GM19468 (cell line): ENCODE measurements around the gene KMT2D.
"Not testable (repeated sequence)": the region's sequence is repeated elsewhere in the genome, so short reads cannot be mapped to it uniquely, and the experiment has no call there.

ENCODE experiments used
- ATAC-seq: cut with Tn5 transposase; IDR thresholded peaks from one replicate; pipeline ENCODE4 v1.9.1; 2021; ENCODE audit warnings: mild to moderate bottlenecking, moderate library complexity, moderate number of reproducible peaks; ENCODE audit not compliant: unreplicated experiment; ENCODE audit errors: extremely low read depth

Gene KMT2D

DNA sequence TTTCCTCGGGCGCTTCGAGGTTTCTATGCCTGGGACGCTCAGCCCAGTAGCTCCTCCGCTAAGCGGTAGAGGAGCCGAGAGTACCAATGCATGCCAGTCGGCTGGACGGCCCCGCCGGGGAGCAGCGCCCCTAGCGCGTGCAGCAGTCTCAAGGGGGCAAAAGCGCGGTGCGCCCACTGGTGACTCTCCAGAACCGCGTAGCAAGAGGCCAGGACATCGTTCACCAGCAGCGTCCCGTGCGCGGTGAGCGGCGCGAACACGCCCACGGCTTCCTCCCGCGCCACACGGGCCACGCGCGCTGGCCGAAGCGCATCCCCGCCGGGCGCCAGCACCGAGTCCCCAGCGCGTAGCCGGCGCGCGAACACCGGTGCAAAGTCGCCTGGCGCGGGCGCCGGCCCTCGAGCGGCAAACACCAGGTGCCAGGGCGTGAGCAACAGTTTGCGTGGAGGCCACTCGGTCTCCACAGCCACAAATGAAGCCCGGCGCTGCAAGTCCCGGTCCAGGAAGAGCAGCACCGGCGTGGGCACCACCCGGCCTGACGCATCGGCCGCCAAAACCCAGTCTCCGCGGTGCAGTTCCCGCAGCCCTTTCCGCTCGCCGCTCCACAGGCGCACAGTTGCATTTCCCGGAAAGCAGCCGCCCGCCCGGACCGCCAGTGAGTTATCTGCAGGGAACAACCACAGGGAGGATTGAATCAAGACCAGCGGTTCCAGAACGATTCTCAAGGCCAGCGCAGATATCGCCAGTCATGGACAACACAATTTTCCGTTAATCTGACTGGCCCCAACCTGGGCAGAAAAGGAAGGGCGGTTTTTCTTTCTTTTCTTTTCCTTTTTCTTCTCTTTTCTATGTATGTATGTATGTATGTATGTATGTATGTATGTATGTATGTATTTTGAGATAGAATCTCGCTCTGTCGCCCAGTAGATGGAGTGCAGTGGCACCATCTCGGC, 29.5 kb upstream of the KMT2D start:
- ATAC-seq = no peak

DNA sequence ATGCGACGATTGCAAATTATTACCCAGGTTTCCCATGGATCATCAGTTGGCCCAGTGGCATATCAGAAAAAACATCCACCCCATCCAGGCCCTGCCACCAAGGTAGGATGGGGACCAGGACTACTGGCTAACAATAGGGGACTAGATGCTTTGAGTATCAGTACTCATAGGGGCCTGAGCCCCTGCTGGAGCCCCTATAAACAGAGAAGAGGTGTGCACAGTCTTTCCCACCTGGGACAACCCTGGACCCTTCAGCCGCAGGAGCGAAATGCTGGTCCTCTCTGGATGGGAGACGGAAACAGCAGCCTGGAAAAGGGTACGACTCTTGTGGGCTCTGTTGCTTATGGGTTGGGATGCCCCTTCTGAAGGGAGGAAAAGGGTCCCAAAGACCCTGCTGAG, 28.3 kb upstream of the KMT2D start:
- no peak for ATAC-seq

DNA sequence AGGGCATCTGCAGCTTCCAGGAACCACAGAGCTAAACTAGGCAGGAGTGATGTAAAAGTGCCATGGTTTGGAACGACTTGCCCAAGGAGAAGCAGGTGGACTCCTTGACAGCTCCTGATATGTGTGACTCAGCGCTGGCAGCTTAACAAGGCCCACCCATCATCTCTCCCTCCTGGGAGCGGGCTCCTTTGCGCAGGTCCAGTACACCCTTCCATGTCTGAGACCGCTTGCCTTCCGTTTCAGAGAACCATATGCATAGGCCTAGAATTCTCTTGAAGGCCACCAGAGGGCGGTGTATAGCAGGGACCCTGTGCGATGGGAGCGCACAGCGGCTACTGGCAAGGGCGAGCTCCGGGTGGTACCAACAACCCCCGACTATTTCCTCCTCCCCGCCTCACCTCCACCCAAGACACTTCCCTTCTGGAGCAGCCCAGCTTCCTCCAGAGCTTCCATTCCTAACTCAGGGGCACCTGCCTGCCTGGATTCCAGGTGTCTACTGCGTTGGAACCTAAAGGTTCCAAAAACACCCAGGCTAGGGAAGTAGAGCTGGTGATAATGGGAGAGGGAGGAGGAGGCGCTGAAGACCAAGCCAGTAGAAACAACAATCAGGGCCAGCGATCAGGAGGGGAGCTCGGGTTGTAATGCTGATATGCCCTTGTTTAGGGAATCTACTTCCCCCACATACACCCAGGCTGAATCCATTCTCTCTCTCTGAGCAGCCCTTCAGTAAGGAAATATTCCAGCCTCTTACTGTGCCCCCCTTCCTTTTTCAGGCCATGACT, 27.7 kb upstream of the KMT2D start:
- no peak for ATAC-seq

DNA sequence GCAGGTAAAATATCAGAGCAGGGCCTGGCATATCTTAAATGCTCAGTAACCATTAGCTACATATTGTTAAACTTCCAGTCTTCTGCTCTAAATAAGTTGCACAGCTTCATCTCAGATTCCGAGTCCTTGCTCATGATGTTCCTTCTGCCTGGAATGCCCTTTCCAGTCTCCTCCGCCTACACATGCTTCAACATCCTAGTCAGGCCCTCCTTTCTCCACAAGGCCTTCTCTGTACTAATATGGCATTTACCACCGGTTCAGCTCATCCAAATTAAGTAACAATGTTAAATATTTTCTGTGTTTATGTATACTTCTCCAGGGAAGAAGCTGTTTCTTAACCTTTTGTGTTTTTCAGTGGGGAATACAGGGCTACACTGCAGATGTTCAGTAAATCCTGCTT, 25.5 kb upstream of the KMT2D start:
- ATAC-seq = no peak

DNA sequence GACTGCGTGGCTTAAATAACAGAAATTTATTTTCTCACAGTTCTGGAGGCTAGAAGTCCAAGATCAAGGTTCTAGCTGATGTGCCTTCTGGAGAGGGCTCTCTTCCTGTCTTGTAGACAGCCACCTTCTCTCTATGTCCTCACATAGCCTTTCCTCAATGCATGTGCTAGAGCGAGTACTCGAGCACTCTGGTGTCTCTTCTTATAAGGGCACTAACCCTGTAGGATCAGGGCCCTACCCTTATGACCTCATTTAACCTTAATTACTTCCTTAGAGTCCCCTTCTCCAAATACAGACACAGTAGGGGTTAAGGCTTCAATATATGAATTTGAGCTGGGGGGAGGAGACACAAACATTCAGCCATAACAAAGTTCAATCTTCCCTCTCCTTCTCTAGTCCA, 23.8 kb upstream of the KMT2D start:
- ATAC-seq = no peak

DNA sequence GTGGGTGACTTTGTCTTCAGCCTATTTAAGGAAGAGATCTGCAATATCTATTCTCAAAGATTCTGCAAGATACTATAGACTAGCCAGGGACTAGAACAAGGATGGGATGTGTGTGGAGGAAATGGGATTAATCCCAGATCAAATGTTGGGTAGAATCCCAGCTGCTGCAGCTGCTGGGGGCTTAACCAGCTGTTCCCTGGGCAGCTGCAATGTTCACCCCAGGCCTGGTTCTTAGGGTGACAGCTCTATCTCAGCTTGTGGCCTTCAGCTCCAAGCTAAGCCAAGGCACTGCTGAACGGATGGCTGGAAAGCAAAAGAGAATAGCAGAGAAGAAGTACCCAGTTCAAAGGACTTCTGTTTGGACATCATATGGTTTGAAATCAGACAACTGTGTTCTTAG, 19.2 kb upstream of the KMT2D start:
- ATAC-seq = no peak

DNA sequence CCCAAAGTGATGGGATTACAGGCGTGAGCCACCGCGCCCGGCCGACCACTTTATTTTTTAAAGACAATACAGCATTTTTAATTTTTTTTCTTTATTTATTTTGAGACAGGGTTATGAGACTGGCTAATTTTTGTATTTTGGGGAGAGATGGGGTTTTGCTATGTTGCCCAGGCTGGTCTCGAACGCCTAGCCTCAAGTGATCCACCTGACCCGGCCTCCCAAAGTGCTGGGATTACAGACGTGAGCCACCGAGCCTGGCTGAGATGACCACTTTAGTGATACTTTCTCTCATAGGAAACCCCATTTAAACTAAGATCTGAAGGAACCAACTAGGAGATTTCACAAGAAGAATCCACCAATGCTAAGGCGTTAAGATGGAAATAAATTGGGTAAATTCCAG, 10.4 kb upstream of the KMT2D start:
- ATAC-seq = no peak

DNA sequence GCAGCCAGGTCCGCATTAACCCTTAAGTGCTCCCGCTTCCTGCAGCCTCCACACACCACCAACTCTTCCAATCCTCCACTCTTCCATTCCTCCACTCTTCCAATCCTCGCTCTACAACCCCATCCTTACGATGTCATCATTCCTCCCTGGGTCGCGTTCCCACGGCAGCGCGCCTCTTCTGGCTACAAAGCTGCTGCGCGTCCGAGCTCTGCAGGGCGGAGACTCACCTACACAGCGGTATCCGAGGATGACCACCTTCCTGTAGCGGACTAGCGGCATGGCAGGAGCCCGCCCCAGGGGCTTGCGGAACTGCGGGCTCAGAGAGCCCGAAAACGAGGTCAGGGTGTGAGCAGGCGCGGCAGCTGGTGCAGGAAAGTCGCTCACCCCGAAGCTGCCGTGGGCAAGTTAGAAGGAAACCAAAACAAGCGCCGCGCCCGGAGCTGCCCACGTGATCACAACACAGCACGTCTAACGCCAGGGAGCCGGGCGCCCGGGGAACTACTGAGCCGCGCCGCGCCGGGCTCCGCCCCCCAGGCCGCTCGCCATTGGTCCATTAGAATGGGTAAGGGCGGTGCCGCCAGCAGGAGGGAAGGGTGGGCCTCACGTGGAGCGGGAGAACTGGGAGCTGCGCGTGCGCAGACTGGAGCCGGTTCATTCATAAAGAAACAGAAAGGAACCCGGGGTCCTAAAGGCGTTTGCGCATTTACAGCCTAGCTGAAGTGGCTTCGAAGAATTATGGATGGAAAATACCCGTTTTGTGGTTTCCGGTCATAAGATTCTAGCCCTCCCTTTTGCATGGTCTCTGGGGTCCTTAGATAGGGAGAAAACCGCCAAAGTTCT, 9.1 kb upstream of the KMT2D start, which contains the start of gene RHEBL1:
Gene RHEBL1, minus strand, starts transcription at position 473 of the 840 bp plus-strand sequence. Its CDS starts 194 bp downstream, at position 279.
- peak; percentile 98 for ATAC-seq

DNA sequence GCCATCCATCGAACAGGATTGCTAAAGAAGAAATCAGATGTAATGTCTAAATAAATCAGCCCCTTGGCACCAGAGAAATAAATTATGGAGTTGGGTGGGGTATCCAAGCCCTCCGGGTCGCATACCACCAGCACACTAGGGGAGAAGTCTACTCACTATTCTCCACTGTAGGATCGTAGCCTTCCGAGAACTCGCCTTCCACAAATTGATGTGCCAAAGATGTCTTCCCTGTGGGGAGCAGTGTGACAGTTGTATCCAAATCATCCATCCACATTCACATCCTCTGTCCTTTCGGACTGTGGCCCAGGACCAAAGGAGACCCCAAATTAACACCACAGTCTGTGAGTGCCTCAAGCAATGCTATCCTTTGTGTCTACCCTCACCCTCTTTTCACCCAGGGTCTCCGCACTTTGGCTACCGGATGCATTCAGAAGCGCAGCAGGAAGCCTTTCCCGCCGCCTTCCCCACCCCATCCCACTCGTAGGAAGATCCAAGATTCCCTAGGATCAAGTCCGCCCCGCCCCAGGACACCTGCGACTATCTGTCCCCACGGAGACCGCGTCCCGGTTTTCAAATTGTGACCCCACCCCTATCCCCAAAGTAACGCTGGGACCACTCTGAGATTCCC, 8.4 kb upstream of the KMT2D start:
- no peak for ATAC-seq

DNA sequence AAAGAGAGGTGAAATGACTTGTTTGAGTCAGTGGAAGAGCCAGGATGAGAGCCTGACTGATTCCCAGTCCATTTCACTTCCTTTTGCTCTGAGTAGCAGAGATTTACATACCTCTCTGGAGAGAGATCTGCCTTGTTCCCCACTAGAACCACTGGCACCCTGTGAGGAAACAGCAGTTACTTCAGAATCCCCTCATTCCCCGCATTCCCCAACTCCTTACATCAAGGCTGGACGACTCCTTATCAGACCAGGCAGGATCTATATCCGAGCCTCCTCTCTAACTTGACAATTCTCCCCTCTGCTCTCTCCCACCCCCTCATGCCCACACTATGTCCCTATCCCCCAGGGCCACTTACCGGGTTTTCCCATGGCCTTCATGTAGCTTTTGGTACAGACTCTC, 5.5 kb upstream of the KMT2D start:
- ATAC-seq = no peak

DNA sequence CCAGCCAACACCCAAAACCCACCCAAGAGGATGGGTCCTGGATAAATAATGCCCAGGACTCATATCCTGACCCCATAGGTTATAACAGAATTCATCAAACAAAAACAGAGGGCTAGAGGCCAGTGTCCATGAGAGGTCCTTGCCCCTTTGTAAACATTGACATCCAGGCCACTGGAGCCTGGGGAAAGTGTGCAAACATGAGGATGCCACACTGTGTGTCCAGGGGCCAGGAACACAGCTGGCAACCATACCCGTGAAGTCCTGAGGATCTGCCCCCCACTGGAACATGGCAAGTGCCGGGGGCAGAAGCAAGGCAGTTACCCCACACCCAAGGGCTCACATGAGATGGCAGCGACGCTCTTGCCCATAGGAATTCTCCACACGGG, 4.2 kb upstream of the KMT2D start:
- no peak for ATAC-seq

DNA sequence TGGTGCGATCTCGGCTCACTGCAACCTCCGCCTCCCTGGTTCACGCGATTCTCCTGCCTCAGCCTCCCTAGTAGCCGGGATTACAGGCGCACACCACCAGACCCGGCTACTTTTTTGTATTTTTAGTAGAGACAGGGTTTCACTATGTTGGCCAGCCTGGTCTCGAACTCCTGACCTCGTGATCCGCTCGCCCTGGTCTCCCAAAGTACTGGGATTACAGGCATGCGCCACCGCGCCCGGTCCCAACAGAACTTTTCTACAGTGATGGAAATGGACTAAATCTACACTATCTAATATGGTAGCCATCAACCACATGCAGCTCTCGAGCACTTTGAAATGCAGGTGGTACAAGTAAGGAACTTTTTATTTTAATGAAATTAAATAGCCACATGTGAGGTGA, 1.3 kb upstream of the KMT2D start:
- ATAC-seq = not testable (repeated sequence)

DNA sequence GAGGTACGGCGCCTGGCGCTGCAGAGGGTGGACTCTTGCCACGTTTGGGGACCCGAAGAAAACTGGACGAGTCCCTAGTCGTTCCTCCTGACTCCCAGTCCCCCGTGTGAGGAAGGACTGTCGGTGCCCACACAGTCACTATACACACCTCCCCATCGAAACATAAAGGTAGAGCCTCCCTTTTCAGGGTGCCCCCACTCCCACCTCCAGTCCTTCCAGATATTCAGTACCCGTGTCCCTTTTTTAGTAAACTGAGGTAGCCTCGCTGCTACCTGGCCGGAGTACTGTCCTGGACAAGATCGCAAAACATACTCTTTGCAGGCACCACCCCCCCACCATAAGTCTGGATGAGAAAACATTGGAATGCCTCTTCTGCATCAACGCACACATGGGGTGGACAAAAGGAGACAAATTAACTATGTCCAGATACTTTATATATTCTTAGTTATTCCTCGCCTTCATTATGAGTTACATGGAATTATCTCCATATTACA, 610 bp upstream of the KMT2D start:
- ATAC-seq = no peak

DNA sequence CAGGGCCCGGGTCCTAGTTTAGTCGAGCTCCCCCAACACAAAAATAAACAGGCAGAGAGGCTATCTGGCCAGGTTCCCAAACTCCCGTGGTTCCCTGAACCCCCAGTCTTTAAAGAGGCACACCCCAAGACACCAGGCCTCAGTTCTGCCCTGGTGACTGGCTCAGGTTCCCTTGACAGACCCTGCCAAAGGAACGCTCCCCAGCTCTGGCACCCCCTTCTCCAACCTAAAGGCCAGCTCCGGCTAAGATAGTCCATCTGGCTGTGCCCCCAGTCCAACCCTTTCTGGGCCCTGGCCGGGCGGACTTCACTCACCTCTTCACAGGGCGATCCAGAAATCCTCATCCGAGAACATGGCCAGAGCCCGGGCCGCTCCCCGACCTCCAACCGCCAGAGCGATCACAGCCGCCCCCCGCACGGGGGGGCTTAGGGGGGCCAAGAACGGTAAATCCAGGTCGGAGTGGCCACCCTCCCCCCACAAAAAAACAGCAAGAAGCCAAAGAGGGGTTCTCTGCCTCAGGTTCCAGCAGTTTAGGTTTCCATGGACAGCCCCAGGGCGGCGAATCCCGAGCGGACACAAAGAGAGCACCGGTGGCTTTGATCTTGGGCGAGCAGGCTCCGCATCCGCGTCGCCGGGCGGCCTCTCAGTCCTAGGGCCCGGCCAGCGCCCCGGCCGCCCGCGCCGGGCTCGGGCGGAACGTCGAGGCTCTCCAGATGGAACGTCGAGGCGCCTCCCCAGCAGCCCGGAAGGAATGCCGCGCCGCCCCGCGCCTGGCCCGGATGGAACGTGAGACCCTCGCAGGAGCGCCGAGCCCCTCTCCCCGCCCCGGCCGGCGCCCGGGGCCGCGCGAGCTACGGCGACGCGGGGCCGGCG, 1.1 kb downstream of the KMT2D start:
- ATAC-seq = no peak

DNA sequence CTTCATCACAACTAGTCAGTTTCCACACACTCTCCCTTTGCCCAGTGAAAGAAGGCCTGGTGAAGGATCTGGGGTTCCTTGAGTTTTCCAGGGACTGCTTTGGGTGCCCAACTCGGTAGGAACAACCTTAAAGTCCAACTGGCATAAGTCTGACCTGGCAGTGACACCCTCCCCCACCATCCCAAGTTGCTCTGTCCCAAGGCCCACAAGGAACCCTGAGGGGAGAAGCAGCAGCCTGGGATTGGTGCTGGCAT, 1.6 kb downstream of the KMT2D start:
- no peak for ATAC-seq

DNA sequence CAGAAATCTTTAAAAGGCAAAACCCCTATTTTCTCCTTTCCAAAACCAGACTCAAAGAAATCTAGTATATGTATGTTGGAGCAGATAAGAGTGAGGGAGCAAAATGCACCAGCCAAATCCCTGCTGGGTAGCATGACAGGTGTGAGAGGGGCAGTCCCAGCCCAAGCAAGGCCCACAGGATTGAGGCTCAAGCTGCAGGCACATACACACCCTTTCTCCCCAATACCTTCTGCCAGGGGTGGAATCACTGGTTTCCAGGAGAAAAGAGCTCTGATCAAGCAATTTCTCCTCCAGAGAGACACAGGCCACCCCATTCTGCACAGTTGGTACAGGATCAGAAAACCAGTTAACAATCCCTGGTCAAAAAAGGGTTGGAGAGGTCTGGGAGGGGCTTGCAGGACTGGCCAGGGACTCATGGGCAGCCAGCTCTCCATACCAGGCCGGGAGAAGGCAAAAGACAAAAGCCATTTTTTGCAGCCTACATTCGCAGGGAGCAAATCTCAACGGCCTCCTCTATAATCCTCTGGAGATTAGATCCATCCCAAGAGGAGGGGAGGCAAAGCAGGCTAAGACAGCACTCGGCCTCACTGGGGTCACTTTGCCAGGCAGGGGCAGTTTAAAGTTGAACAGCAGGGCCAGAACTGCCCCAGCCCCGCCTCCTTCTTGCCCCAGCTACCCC, 2.1 kb downstream of the KMT2D start:
- ATAC-seq = no peak

DNA sequence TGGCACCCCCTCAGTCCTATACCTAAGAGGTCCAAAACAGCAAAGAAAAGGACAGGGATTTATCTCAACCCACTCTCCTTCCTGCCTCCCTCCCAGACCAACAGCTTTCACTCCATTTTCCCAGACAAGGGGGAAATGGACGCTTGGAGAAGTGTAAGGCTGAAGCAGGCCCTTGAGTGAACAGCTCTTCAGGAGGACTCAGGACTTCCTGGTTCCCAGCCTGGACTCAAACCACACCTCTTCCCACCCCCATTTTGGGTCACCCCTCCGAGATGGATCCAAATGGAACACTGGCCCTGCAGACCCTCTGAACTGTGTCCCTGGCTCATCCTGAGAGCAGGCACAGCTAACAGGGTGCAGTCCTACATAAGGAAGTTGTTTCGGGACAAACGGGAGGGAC, 2.7 kb downstream of the KMT2D start:
- no peak for ATAC-seq

DNA sequence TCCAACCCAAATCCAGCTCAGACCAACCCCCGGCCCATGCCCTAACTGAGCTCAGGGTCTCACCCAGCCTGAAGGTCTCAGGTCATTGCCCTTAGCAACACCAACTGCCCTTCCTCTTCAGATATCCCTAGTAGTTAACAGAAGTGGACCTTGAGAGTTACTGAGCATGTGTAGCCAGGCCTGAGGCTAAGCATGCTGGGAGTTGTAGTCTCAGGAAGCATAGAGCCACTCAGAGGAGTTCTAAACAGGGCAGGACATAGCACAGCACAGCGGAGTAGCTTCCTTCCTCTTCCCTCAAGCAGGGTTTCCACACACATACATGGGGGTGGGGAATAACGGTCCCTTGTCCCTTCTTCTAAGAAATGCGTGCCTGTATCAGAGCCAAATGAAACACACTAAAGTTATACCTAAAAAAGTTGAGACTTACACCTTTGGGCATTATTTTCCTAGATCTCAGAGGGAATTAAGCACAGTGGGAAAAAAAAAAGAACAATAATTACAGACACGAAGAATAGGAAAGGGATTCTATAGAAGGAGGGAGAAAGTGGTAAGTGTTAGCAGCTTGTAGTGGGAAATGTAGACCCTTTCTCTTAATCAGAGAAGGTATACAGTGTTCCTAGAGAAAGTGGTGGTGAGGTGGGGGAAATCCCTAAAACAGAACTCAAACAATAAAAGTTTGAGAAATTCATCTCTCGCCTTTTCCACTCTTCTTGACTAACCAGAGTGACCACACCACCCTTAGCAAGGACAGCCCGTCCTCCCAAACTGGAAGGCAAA, 4.4 kb downstream of the KMT2D start:
- peak; percentile 43 for ATAC-seq
